ENCODE measurements around the gene DTHD1.

DTHD1 gene

DNA sequence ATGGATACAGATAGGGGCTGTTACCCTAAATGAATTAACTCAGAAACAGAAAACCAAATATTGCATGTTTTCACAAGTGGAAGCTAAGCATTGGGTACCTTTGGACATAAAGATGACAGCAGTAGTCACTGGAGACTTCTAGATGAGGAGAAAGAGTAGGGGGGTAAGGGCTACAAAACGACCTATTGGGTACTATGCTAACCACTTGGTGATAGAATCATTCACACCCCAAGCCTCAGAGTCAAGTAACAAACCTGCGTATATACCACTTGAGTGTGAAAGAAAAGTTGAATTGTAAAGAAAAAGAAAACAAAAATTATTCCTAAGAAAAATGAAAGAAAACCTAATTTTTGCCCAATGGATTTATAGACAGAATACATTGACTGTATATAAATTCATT lies 29.4 kb upstream of the DTHD1 start:
- TF ChIP-seq, protein P1, sequence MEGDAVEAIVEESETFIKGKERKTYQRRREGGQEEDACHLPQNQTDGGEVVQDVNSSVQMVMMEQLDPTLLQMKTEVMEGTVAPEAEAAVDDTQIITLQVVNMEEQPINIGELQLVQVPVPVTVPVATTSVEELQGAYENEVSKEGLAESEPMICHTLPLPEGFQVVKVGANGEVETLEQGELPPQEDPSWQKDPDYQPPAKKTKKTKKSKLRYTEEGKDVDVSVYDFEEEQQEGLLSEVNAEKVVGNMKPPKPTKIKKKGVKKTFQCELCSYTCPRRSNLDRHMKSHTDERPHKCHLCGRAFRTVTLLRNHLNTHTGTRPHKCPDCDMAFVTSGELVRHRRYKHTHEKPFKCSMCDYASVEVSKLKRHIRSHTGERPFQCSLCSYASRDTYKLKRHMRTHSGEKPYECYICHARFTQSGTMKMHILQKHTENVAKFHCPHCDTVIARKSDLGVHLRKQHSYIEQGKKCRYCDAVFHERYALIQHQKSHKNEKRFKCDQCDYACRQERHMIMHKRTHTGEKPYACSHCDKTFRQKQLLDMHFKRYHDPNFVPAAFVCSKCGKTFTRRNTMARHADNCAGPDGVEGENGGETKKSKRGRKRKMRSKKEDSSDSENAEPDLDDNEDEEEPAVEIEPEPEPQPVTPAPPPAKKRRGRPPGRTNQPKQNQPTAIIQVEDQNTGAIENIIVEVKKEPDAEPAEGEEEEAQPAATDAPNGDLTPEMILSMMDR (IDR thresholded peaks at IDR 0.05; ENCODE audit: control extremely low read depth, extremely low read depth, low read depth, missing control alignments), result no peak
- ChIA-PET POLR2A (no interaction called here), CTCF (interaction anchor here (1.1 to 2.0 kb wide), 6 partner anchors 9 to 147 kb away, joined by 3 to 15 read pairs (median 6); partner anchors contain the start of gene ARAP2)
- DNase-seq (ENCODE audit: extremely low spot score), result no peak

DNA sequence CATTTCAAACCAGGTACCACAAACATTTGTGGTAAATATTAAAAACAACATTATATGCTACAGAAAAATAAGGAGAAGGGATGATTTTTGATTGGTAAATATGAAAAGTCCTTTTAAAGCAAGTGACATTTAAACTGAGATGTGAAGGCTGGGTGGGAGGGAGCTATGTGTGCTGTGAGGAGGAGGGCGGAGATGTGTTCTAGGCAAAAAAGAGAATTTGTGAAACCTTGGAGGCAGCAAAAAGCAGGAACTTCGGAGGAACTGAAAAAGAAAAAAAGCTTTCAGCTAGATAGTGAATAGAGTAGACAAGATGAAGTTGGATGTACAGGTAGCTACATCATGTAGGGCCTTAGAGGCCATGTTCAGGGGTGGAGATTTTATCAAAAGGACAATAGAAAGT lies 27.0 kb upstream of the DTHD1 start:
- CTCF ChIA-PET, result interaction anchor here (0.9 to 2.4 kb wide), 10 partner anchors 10 to 145 kb away, joined by 3 to 10 read pairs (median 4); partner anchors contain the start of genes ARAP2 and DTHD1
- DNase-seq (ENCODE audit: extremely low spot score), result no peak
- TF ChIP-seq, protein P1 (IDR thresholded peaks at IDR 0.05; ENCODE audit: control extremely low read depth, extremely low read depth, low read depth, missing control alignments), result no peak
- POLR2A ChIA-PET, result interaction anchor here (2.4 kb wide), 1 partner anchor 10 kb away, joined by 14 read pairs; the partner anchor contains the start of gene ARAP2

DNA sequence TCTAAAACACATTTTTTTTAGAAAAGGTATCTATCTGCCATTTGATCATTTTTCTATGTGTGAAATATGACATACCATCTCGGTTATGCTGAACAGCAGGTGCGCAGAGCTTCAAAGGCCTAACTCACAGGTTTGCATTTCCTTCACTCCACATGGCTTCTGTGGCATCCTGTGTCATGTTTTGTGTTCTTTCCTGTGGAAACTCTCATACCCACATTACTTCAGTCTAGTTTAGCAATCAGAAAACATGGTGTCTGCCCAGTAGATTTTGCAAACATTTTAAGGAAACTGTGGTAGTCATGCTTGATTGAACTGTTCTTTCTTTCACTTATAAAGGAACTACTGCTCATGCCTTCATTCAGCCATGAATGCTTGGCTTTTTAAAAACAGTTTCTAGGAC lies 25.8 kb upstream of the DTHD1 start:
- TF ChIP-seq, protein P1 (IDR thresholded peaks at IDR 0.05; ENCODE audit: control extremely low read depth, extremely low read depth, low read depth, missing control alignments), result no peak
- ChIA-PET POLR2A (interaction anchor here (2.4 kb wide), 1 partner anchor 11 kb away, joined by 14 read pairs; the partner anchor contains the start of gene ARAP2), CTCF (interaction anchor here (1.4 to 2.4 kb wide), 4 partner anchors 11 to 76 kb away, joined by 4 to 10 read pairs (median 6); partner anchors contain the start of gene ARAP2)
- DNase-seq (ENCODE audit: extremely low spot score), result peak; percentile 42

DNA sequence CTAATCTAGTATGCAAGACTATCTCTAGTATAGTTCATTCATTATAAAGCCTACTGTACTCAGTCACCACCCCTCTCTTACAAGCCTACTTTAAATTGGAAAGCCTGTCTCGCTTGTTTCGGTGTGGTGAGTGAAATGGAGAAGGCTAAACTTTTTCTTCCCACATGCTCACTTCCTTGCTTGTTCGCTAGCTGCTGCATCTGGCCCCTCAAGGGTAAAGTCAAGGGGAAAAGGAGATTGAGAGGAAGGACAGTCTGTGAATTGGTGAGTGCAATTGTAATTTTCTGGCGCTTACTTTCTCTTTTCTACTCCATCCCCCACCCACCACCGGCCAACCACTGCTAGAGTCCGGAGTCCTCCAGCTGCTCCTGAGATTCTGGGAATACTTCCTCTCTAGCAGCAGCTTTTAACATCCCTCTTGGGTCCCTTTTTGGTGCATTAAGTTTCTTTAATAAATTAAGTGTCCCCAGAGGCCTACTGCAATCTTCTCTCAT lies 25.0 kb upstream of the DTHD1 start:
- TF ChIP-seq, protein P1 (IDR thresholded peaks at IDR 0.05; ENCODE audit: control extremely low read depth, extremely low read depth, low read depth, missing control alignments), result no peak
- peak; percentile 31 for DNase-seq (ENCODE audit: extremely low spot score)
- CTCF ChIA-PET, result interaction anchor here (0.9 to 1.2 kb wide), 2 partner anchors 14 to 18 kb away, joined by 3 to 4 read pairs; no protein-coding TSS in a partner anchor
- POLR2A ChIA-PET, result no interaction called here

DNA sequence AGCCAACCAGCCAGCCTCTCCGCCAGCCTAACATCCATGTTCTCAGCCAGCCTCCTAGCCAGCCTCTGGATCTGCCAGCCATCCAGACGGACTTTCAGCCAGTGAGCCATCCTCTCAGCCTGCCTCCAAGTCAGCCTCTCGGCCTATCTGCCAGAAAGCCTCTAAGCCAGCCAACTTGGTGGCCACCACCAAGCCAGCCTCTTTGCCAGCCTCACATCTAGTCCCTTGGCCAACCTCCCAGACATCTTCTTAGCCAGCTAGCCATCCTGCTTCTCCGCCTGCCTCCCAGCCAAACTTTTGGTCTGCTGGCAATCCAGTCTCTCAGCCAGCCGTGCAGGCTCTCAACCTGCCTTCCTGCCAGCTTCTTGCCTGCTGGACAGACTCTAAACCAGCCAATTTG lies 20.7 kb upstream of the DTHD1 start:
- TF ChIP-seq, protein P1 (IDR thresholded peaks at IDR 0.05; ENCODE audit: control extremely low read depth, extremely low read depth, low read depth, missing control alignments), result no peak
- CTCF ChIA-PET, result interaction anchor here (1.3 to 4.1 kb wide), 3 partner anchors 8 to 16 kb away, joined by 4 to 24 read pairs (median 7); partner anchors contain the start of gene ARAP2
- no peak for DNase-seq (ENCODE audit: extremely low spot score)
- POLR2A ChIA-PET, result no interaction called here

DNA sequence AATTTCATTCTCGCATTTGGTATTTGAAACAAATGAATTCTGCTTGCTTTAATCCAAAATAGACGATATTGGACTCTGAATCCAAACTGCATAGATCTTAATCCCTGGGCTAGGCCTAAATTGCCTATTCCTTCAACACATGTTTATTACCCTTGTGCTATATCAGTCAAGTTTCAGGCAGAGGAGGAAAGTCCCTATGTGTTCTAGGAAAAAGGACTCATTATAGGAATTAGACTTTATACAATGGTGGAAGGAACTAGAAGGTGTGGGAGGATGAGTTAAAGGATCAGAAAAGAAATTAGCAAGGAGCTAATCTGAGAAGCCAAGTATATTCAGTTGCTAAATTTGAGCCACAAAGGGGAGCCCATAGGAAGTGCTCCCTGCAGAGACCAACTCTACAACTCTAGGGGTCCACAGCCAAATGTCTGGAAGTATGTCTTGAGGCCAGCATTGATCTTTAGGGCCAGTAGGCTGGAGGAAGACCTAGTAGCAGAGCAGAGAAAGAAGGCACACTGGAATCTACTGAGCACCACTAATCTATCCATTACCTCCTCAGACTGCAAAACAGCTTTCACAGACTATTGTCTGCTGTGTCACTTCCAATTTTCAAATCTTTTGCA lies 17.1 kb upstream of the DTHD1 start:
- DNase-seq (ENCODE audit: extremely low spot score), result no peak
- ChIA-PET POLR2A (no interaction called here), CTCF (interaction anchor here (1.0 to 1.6 kb wide), 6 partner anchors 12 to 135 kb away, joined by 3 to 8 read pairs (median 4); no protein-coding TSS in a partner anchor)
- TF ChIP-seq, protein P1 (IDR thresholded peaks at IDR 0.05; ENCODE audit: control extremely low read depth, extremely low read depth, low read depth, missing control alignments), result no peak
